GM23248 (cell line): ENCODE measurements around the gene WNT7B.

Experiments
- EZH2 ChIP-seq: fragments of 200-600 bp; sonication (generic); IDR thresholded peaks from 2 replicates; pipeline ENCODE4 v1.6.1; 2018; ENCODE audit warnings: antibody characterized with exemption, mild to moderate bottlenecking; ENCODE audit not compliant: insufficient read depth, poor library complexity, severe bottlenecking
- EZH2phosphoT487 ChIP-seq: fragments of 200-600 bp; sonication (generic); IDR thresholded peaks from 2 replicates; pipeline ENCODE4 v1.6.1; 2018; ENCODE audit warnings: antibody characterized with exemption, moderate library complexity, mild to moderate bottlenecking, low read depth; ENCODE audit not compliant: insufficient read depth

- no peak for TF ChIP-seq EZH2
- no peak for TF ChIP-seq EZH2phosphoT487
These were observed 50.5 kb downstream of the WNT7B start for GRCh38 chr22:45926433-45926832.
